Metanephros (tissue), 2 donors: ENCODE measurements around the gene ADAMTS7. TPM values are rescaled to one million over a fixed set of nuclear protein-coding genes. Genes with fewer than 3 reads are reported as not detected.

ENCODE experiments used
- small RNA-seq: library from RNA; depleted of rRNA; stranded (forward); fragments of <200 nt; gene quantifications from one replicate; pipeline ENCODE3, GENCODE V24; 2014; ENCODE audit warnings: low replicate concordance
- total RNA-seq: library from RNA; depleted of rRNA; stranded (reverse); fragments of >200 nt; gene quantifications from one replicate; pipeline ENCODE4 v1.2.3, GENCODE V29; 2014

Gene ADAMTS7
- 37.3 TPM for total RNA-seq

GRCh38 chr15:78811124-78811824 lies at the start of gene ADAMTS7:
Gene ADAMTS7 (minus strand): TSS chr15:78811464. CDS start chr15:78811220, 244 bp downstream.

Small RNAs within 50 kb of the gene (small RNA-seq; reads per million reads assigned to genes)
- not detected for gene AC022748.3

Other genes with a start within 250 kb of the ADAMTS7 start
- gene CHRNA5, start 245.9 kb downstream of the ADAMTS7 start, total RNA-seq = 2.2 TPM
- 0.41 TPM for gene CHRNA3, start 190.5 kb downstream of the ADAMTS7 start, total RNA-seq
- 2.0 TPM for gene CHRNB4, start 170.3 kb downstream of the ADAMTS7 start, total RNA-seq
- gene MORF4L1, start 61.4 kb upstream of the ADAMTS7 start, total RNA-seq = 265 TPM
- gene CTSH, start 133.6 kb upstream of the ADAMTS7 start, total RNA-seq = 288 TPM